SU-DHL-6 (cell line): Measurements from ENCODE around the gene OR52E6.

Source experiments
- H2AFZ ChIP-seq: fragments of 200-600 bp; sonication (generic); 2 replicates; pipeline ENCODE4 v1.6.1; 2014; ENCODE audit warnings: low read depth, mild to moderate bottlenecking, moderate library complexity, mixed read lengths, antibody characterized with exemption, low read length; ENCODE audit not compliant: severe bottlenecking
- H3F3A ChIP-seq: fragments of 200-600 bp; shearing (Covaris generic); 2 replicates; pipeline ENCODE4 v1.6.0; 2016; ENCODE audit warnings: antibody characterized with exemption, mild to moderate bottlenecking; ENCODE audit not compliant: insufficient read depth
- H3K27ac ChIP-seq: fragments of 200-600 bp; sonication (generic); 2 replicates; pipeline ENCODE4 v1.5.1; 2016; ENCODE audit warnings: low read depth, mild to moderate bottlenecking, low read length, moderate library complexity, mixed read lengths
- H3K27me3 ChIP-seq: fragments of 200-600 bp; sonication (generic), shearing (Covaris generic); 2 replicates; pipeline ENCODE4 v1.6.0; 2014; ENCODE audit warnings: mild to moderate bottlenecking, low read length
- H3K36me3 ChIP-seq: fragments of 200-600 bp; sonication (generic); 2 replicates; pipeline ENCODE4 v1.6.1; 2014; ENCODE audit warnings: mild to moderate bottlenecking, low read length, mixed read lengths
- H3K4me2 ChIP-seq: fragments of 300-600, 200-600 bp; shearing (Covaris generic), sonication (generic); 2 replicates; pipeline ENCODE4 v1.6.0; 2014; ENCODE audit warnings: low read length, low read depth, mild to moderate bottlenecking; ENCODE audit not compliant: poor library complexity, severe bottlenecking
- H3K4me3 ChIP-seq: fragments of 200-600 bp; sonication (generic); 2 replicates; pipeline ENCODE4 v1.5.1; 2014; ENCODE audit warnings: antibody characterized with exemption, low read length, mild to moderate bottlenecking, mixed read lengths; ENCODE audit not compliant: insufficient read depth, poor library complexity, severe bottlenecking
- H3K79me2 ChIP-seq: fragments of 200-600 bp; sonication (generic); 2 replicates; pipeline ENCODE4 v1.6.1; 2014; ENCODE audit warnings: mild to moderate bottlenecking, low read length, moderate library complexity; ENCODE audit not compliant: insufficient read depth
- H3K9ac ChIP-seq: fragments of 200-600 bp; sonication (generic); 2 replicates; pipeline ENCODE4 v1.7.0; 2014; ENCODE audit warnings: mild to moderate bottlenecking, low read length
- H3K9me2 ChIP-seq: fragments of 200-600 bp; sonication (generic); replicated peaks from 2 replicates; pipeline ENCODE4 v1.6.1; 2014; ENCODE audit warnings: low read length; ENCODE audit not compliant: insufficient read depth
- H3K9me3 ChIP-seq: fragments of 200-600 bp; sonication (generic); 2 replicates; pipeline ENCODE4 v1.6.1; 2014; ENCODE audit warnings: low read length, mixed read lengths; ENCODE audit not compliant: insufficient read depth
- H4K20me1 ChIP-seq: fragments of 200-600 bp; sonication (generic); 2 replicates; pipeline ENCODE4 v1.6.1; 2014; ENCODE audit warnings: low read depth, mild to moderate bottlenecking, antibody characterized with exemption, low read length, moderate library complexity, mixed read lengths
- EZH2phosphoT487 ChIP-seq: fragments of 200-600 bp; sonication (generic), shearing (Covaris generic); conservative IDR thresholded peaks from 2 replicates; pipeline ENCODE4 v1.6.1; 2018; ENCODE audit warnings: mild to moderate bottlenecking, antibody characterized with exemption, low read length, moderate library complexity, mixed read lengths
- TF ChIP-seq, protein P1 (sequence below): fragments of 200-600 bp; sonication (generic); IDR thresholded peaks from one replicate; pipeline ENCODE4 v1.5.1; 2017; ENCODE audit warnings: antibody characterized with exemption, mild to moderate bottlenecking, low read length, moderate library complexity; ENCODE audit not compliant: insufficient read depth, poor library complexity, severe bottlenecking

The OR52E6 gene

DNA sequence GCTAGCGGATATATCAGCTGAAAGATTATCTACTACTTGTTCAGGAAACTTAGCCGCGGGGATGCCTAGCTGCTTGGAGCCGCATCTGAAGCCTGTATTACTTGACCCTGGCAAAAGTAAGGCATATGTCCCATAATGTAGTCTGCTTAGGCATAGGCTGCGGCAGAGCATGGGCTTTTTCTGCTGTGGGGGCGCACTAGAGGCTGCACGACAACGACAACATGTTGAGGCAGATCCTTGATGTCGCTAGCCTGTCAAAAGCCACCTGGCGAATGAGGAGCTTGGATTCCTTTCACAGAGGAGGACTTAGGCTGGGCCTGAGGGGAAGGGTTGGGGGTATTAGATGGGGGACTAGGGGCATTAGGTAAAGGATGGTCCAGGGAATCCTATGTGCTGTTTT, 34.1 kb downstream of the OR52E6 start:
- H3K9me3 ChIP-seq: no peaks in the 10 kb centered on the region
- H3K9me2 ChIP-seq: no peaks in the 10 kb centered on the region
- H3K27me3 ChIP-seq: no peaks in the 10 kb centered on the region
- no peaks in the 10 kb centered on the region for H3K36me3 ChIP-seq
- TF ChIP-seq, protein P1, sequence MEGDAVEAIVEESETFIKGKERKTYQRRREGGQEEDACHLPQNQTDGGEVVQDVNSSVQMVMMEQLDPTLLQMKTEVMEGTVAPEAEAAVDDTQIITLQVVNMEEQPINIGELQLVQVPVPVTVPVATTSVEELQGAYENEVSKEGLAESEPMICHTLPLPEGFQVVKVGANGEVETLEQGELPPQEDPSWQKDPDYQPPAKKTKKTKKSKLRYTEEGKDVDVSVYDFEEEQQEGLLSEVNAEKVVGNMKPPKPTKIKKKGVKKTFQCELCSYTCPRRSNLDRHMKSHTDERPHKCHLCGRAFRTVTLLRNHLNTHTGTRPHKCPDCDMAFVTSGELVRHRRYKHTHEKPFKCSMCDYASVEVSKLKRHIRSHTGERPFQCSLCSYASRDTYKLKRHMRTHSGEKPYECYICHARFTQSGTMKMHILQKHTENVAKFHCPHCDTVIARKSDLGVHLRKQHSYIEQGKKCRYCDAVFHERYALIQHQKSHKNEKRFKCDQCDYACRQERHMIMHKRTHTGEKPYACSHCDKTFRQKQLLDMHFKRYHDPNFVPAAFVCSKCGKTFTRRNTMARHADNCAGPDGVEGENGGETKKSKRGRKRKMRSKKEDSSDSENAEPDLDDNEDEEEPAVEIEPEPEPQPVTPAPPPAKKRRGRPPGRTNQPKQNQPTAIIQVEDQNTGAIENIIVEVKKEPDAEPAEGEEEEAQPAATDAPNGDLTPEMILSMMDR: no peak
- TF ChIP-seq EZH2phosphoT487: no peak
- no peaks in the 10 kb centered on the region for H3K79me2 ChIP-seq
- no peak overlapping the region for H3K4me3 ChIP-seq
- no peak overlapping the region for H3K4me2 ChIP-seq
- no peak overlapping the region for H2AFZ ChIP-seq
- no peaks in the 10 kb centered on the region for H3F3A ChIP-seq
- H3K27ac ChIP-seq: no peak overlapping the region
- H4K20me1 ChIP-seq: no peaks in the 10 kb centered on the region
- H3K9ac ChIP-seq: no peak overlapping the region

DNA sequence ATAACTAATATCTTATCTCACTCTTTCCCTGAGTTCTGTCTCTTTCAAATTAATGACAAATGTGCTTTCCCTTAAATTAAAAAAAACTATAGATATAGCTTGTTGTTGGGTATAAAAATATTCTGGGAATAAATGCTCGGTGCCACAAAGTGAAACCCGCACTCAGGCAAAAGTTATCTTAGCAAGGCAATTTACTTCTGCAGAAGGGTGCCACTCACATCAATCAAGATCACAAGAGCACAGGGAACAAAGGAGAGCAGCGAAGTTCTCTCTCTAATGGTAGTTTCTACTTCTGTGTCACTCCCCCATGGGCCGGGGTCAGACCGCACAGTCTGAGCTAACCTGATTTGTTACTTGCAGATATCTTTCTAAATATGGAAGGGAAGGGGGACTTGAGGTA, 37.7 kb downstream of the OR52E6 start:
- Histone ChIP-seq H3K79me2 (no peaks in the 10 kb centered on the region), H2AFZ (no peak overlapping the region), H3K9ac (no peak overlapping the region), H3K27ac (no peak overlapping the region), H3K4me2 (no peak overlapping the region), H3K4me3 (no peak overlapping the region), H3K9me3 (no peaks in the 10 kb centered on the region), H4K20me1 (no peaks in the 10 kb centered on the region), H3K27me3 (no peaks in the 10 kb centered on the region), H3K9me2 (no peaks in the 10 kb centered on the region), H3K36me3 (no peaks in the 10 kb centered on the region), H3F3A (no peaks in the 10 kb centered on the region)
- no peak for TF ChIP-seq EZH2phosphoT487

DNA sequence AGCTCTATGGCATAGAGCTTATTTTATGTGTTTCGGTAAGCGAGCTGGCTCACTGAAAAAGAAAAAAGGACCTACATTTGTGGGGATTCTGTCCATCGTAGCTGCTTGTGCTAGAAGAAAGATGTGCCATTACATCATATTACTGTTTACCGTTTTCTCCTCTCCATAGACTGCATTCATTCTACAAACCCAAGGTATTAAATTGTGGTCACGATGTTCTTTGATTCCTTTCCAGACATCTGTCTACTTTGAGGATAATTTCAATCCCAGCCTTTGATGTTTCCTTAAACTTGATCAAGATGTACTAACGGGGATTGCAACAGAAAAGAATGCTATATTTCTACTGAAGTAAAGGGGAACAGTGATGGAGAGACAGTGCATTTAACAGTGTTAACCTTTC, 45.2 kb downstream of the OR52E6 start:
- Histone ChIP-seq H3K9me3 (no peaks in the 10 kb centered on the region), H2AFZ (no peak overlapping the region), H3K9ac (no peak overlapping the region), H3K4me3 (no peak overlapping the region), H3K27ac (no peak overlapping the region), H3F3A (no peaks in the 10 kb centered on the region), H3K4me2 (no peak overlapping the region), H3K27me3 (no peaks in the 10 kb centered on the region), H3K36me3 (no peaks in the 10 kb centered on the region), H4K20me1 (no peaks in the 10 kb centered on the region), H3K79me2 (no peaks in the 10 kb centered on the region), H3K9me2 (no peaks in the 10 kb centered on the region)
- TF ChIP-seq, protein P1: no peak
- no peak for TF ChIP-seq EZH2phosphoT487

DNA sequence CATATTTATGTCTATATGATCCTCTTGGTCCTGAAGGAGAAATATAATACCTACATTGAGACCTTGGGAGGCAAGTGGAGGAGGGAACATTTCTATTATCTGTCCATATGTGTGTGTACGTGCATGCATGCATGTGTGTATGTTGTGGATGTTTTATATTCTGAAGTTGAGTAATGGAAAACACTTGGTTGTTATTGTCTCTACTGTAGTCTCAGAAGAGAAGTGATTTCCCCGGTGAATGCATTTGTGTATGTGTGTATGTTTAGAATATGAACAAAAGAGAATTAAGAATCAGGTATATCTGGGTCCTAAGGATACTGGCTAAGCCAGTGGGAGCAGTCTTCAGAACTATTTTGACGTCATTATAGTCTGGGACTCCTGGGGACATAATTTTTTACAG, 50.5 kb downstream of the OR52E6 start, which contains the start of gene OR52N1:
Gene OR52N1 (minus strand): TSS at position 101 of the 400 bp plus-strand sequence. CDS start 2,449 bp downstream, outside the sequence.
- no peaks in the 10 kb centered on the region for H3K9me3 ChIP-seq
- H3K9me2 ChIP-seq: no peaks in the 10 kb centered on the region
- no peaks in the 10 kb centered on the region for H3K79me2 ChIP-seq
- H2AFZ ChIP-seq: no peak within 1 kb of the TSS
- H3K4me2 ChIP-seq: no peak within 1 kb of the TSS
- H3K9ac ChIP-seq: no peak within 1 kb of the TSS
- no peak within 1 kb of the TSS for H3K4me3 ChIP-seq
- no peaks in the 10 kb centered on the region for H4K20me1 ChIP-seq
- H3K27me3 ChIP-seq: no peaks in the 10 kb centered on the region
- no peak within 1 kb of the TSS for H3K27ac ChIP-seq
- H3F3A ChIP-seq: no peaks in the 10 kb centered on the region
- no peak for TF ChIP-seq EZH2phosphoT487
- TF ChIP-seq, protein P1: no peak
- H3K36me3 ChIP-seq: no peaks in the 10 kb centered on the region
